ENCODE data around the gene ALLC.

DNA sequence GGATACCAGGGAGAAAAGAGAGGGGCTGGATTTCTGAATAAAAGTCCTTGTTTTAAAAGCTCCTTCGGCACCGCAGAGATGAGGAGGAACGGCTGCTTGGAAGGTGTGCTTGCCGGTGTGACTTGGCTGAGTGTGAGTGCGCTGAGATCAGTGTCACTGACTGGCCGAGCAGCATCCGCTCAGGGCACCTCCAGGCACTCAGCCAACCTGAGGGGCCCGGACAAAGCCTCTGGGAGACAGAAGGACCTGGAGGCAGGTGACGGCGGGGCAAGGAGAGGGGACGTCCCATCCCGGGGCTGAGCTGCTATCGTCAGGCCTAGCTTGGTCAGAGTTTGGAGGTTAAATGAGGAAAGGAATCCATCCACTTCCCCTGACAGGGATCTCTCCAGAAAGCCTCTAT is 16.8 kb upstream of the ALLC start:
- no peak for TF ChIP-seq CEBPB (IDR thresholded peaks at IDR 0.05)
- TF ChIP-seq CREB1 (IDR thresholded peaks at IDR 0.05; ENCODE audit: low read depth): no peak
- no peak for TF ChIP-seq USF1 (IDR thresholded peaks at IDR 0.05)
- TF ChIP-seq REST (IDR thresholded peaks at IDR 0.05; ENCODE audit: low read depth): no peak
- TF ChIP-seq EP300 (IDR thresholded peaks at IDR 0.05; ENCODE audit: borderline replicate concordance): no peak
- no peak for TF ChIP-seq ZBTB7A (IDR thresholded peaks at IDR 0.05; ENCODE audit: low read depth)
- TF ChIP-seq, protein P1, sequence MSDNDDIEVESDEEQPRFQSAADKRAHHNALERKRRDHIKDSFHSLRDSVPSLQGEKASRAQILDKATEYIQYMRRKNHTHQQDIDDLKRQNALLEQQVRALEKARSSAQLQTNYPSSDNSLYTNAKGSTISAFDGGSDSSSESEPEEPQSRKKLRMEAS (IDR thresholded peaks at IDR 0.05): no peak
- no peak for TF ChIP-seq NFIC (IDR thresholded peaks at IDR 0.05)
- no peak for TF ChIP-seq TAF1 (IDR thresholded peaks at IDR 0.05; ENCODE audit: low read depth)

Measured in Ishikawa (cell line).